Measurements from ENCODE around the gene RBM33. TPM values are rescaled to one million over a fixed set of nuclear protein-coding genes. Genes with fewer than 3 reads are reported as not detected.

The RBM33 gene
- total and polyA plus RNA-seq, 2 of the 13 experiments (the other 11 are each of a cell fraction or from before 2014, with no cell fraction given), result 12.4 to 28.9 TPM

GRCh38 chr7:155682484-155682883 lies 38.0 kb downstream of the RBM33 start (continued):
- TF ChIP-seq CSRNP1 (CRISPR knock-in tag; IDR thresholded peaks at IDR 0.05) (no peak), TCF7 (IDR thresholded peaks at IDR 0.05; ENCODE audit: low read depth) (peak; percentile 61), TEAD2 (CRISPR knock-in tag; IDR thresholded peaks at IDR 0.05) (no peak), ZNF644 (CRISPR knock-in tag; IDR thresholded peaks at IDR 0.05; ENCODE audit: low read depth) (peak; percentile 70), SOX6 (IDR thresholded peaks at IDR 0.05) (no peak), SOX6 (CRISPR knock-in tag; IDR thresholded peaks at IDR 0.05) (peak; percentile 85), RNF2 (conservative IDR thresholded peaks at IDR 0.05; ENCODE audit: low read depth) (no peak), ZMAT5 (CRISPR knock-in tag; IDR thresholded peaks at IDR 0.05; ENCODE audit: borderline replicate concordance, low read depth) (no peak), ZNF570 (CRISPR knock-in tag; IDR thresholded peaks at IDR 0.05; ENCODE audit: borderline replicate concordance) (no peak), ZNF619 (CRISPR knock-in tag; IDR thresholded peaks at IDR 0.05) (no peak), SP140L (CRISPR knock-in tag; IDR thresholded peaks at IDR 0.05; ENCODE audit: borderline replicate concordance) (no peak), ZMYM3 (CRISPR knock-in tag; IDR thresholded peaks at IDR 0.05) (peak; percentile 83), ZSCAN22 (CRISPR knock-in tag; IDR thresholded peaks at IDR 0.05) (no peak), PRDM15 (CRISPR knock-in tag; IDR thresholded peaks at IDR 0.05) (no peak), ZNF30 (CRISPR knock-in tag; IDR thresholded peaks at IDR 0.05) (no peak), HMG20A (CRISPR knock-in tag; IDR thresholded peaks at IDR 0.05; ENCODE audit: borderline replicate concordance) (peak; percentile 88), TGIF2 (CRISPR knock-in tag; IDR thresholded peaks at IDR 0.05) (peak; percentile 88), ZNF816 (CRISPR knock-in tag; IDR thresholded peaks at IDR 0.05; ENCODE audit: borderline replicate concordance) (no peak), ZNF230 (CRISPR knock-in tag; IDR thresholded peaks at IDR 0.05) (no peak), HHEX (CRISPR knock-in tag; IDR thresholded peaks at IDR 0.05) (0 out of 2 replicates have a peak, but pooled peaks have one; percentile 65), FOXP4 (CRISPR knock-in tag; IDR thresholded peaks at IDR 0.05) (peak; percentile 50; the same call in 1 of the 2 replicates), POLR2AphosphoS5 (IDR thresholded peaks at IDR 0.05; ENCODE audit: low read depth, low read length) (no peak), ZNF430 (CRISPR knock-in tag; IDR thresholded peaks at IDR 0.05) (no peak), MEF2D (CRISPR knock-in tag; IDR thresholded peaks at IDR 0.05) (no peak), KLF16 (CRISPR knock-in tag; IDR thresholded peaks at IDR 0.05) (peak in 1 of 2 experiments; percentile 62; a peak in 2 of 4 replicates), SOX5 (CRISPR knock-in tag; IDR thresholded peaks at IDR 0.05; ENCODE audit: borderline replicate concordance) (peak; percentile 89), PAWR (CRISPR knock-in tag; IDR thresholded peaks at IDR 0.05; ENCODE audit: borderline replicate concordance) (no peak)
